T follicular helper cell (primary cell): ENCODE results near the gene DARS2.
"Not testable (repeated sequence)": the region's sequence is repeated elsewhere in the genome, so short reads cannot be mapped to it uniquely, and the experiment has no call there.

ENCODE experiments used
- DNase-seq: peaks from one replicate; pipeline ENCODE4 v3.0.0-alpha.2; 2020; ENCODE audit warnings: low read depth

The DARS2 gene

DNA sequence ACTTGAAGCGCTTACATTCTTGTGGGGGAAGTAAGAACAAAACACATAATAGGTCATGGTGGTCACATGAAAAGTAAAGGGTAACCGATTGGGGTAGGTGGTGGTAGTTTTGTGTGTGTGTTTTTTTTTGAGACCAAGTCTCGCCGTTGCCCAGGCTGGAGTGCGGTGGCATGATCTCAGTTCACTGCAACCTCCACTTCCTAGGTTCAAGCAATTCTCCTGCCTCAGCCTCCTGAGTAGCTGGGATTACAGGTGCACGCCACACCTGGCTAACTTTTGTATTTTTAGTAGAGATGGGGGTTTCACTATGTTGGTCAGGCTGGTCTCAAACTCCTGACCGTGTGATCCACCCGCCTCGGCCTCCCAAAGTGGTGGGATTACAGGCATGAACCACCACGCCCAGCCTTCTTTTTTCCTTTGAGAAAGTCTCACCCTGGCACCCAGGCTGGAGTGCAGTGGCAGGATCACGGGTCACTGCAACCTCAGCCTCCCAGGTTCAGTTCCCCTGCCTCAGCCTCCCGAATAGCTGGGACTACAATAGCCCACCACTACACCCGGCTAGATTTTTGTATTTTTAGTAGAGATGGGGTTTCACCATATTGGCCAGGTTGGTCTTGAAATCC is 37.8 kb downstream of the DARS2 start:
- DNase-seq: not testable (repeated sequence)

DNA sequence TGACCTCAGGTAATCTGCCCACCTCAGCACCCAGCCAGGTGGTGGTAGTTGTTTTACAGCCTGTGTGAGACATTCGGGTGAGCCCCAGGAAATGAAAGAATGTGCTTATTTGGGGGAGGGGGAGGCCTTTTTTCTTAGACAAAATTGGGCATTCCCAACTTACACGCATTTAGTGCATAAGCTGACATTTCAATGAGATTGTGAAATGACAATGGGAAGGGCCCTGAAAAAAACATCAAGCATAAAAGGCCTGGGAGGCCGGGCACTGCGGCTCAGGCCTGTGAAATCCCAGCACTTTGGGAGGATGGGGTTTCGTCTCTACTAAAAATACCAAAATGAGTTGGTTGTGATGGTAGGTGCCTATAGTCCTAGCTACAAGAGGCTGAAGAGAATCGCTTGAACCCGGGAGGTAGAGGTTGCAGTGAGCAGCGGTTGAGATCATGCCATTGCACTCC is 38.3 kb downstream of the DARS2 start:
- DNase-seq: no peak

DNA sequence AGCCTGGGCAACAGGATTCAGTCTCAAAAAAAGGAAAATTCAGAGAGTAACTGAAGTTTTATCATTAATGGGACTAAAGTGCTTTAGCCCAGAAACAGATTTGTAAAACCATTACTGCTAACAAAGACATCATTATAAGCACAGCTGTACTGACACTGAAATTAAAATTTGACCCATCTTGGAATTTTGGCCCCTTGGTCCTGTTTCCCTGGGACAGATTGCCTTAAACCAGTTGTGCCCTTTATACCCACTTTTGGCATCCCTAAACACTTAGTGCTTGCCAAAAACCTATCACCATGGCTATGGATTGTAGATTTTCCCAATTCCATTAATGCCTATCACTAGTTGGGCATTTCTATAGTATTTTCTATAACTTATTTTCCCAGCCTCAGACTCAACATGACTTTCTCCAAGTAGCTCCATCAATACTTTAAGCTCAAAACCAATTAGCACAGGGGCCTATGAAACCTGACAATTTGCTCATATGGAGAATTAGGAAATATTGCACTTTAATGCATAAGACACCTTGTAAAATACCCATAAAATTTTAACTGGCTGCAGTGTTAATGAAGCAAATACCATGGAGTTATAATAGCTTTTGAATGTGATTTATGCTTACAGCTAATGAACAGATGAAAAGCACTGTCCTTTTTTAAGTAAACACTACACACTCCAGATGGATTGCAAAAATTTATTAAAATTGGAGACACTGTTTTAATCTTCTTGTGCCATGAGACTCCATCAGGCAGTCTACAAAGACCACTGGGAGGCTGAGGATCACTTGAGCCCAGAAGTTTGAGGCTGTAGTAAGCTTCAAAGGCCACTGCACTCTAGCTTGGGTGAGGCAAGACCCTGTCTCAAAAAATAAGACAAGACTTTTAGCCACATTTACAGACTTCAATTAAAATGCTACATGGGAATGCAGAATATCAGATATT is 39.0 kb downstream of the DARS2 start:
- no peak for DNase-seq

DNA sequence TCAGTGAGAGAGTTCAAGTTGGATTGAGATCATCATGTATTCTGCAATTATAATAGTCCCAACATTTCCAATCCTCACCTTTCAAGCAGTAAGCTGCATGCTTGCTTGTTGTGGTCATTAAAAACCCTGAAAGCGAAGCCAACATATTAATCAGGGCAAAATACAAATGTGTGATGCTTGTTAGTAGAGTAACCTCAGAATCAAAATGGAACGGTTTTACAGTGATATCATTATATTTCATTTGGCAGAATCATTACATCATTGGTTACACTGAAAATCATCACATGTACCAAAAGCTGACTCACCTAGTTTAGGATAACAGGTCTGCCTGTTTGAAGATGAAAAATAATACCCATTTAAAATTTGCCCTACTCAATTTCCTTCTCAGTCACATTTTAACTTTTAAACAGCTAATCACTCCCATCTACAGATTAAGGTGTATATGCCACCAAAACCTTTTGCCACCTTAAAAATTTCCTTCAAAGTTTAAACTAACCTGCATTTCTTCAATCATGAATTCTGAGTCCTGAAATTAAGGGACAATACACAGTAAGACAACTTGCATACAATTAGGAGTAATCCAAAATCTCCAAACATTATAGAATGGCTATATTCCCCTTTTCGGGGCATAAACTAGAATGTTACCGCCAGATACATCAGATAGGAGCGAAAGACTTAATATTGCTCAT is 39.9 kb downstream of the DARS2 start:
- no peak for DNase-seq

DNA sequence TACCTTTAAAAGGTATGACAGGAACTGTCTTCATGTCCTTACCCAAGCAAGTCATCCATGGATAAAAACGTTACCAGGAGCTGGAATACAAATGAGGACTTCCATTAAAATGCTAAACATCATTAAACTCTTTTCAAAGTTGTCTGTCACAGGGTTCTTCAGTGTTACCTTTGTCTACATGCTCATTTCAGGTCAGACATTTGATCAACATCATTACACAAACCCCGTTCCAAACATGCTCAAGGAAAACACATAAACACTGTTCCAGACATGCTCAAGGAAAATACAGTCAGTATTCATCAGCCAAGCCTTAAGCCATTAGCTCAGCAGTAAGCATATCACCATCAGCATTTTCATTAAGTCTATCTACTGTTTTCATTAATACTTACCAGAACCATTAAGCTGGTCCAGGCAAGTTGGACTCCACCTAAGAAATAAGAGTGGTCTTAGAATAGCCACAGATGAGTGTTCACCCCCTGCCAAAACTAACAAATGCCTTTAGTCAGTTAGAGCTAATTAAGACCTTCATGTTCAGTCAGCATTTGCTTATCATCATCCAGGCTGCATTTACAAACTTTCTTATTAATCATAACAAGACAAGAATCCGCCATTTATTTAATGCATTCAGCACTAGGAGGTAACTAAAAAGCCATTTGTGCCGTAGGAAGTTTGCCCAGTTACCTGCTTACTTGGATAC is 41.1 kb downstream of the DARS2 start:
- DNase-seq: no peak

DNA sequence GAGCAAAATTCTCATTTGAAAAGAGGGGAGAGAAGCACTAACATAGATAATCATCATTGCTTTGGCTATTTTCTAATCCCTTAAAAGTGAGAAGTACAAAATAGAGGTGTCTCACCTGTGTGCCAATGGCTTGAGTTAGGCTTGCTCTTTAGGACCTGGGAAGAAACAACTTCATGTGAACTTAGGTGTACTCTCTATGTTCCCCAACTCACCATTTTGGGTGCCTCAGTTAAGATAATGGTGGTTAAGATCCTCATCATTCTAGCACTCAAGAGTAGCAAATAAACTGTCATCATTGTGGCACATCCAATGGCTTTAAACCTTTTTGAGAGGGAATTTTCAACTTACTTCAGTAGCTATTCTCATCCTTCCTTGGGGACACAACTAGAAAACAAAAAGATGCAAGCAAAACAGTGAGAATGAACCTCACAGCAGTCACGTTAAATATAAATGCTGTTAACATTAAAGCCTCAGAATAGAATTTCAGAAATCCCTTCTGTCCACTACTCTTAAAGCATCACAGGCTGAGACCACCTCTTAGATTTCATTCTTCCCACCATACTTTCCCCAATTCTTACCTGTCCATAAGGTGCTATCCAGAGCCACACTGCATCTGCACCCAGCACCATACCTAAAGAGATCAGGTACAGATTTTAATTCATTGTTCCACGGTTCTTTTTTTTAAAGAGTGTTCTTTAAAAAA is 42.1 kb downstream of the DARS2 start:
- no peak for DNase-seq

DNA sequence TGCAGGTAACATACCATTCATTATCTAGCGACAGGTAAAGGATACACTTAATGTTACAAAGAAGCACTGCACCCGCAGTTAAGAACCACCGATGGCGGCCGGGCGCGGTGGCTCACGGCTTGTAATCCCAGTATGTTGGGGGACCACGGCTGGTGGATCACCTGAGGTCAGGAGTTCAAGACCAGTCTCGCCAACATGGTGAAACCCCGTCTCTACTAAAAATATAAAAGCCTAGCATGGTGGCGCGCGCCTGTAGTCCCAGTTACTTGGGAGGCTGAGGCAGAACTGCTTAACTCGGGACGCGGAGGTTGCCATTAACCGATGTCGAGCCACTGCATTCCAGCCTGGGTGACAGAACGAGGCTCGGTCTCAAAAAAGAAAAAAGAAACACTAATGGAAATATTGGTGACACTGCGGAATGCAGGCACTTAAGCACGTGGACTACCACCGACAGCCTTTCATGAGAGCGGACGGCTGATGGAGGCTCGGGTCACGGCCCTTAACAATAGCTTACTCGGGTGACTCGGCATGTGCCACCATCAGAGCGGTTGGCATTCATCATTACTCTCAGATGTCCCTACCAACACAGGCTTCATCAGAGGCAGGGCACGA is 42.8 kb downstream of the DARS2 start:
- no peak for DNase-seq

DNA sequence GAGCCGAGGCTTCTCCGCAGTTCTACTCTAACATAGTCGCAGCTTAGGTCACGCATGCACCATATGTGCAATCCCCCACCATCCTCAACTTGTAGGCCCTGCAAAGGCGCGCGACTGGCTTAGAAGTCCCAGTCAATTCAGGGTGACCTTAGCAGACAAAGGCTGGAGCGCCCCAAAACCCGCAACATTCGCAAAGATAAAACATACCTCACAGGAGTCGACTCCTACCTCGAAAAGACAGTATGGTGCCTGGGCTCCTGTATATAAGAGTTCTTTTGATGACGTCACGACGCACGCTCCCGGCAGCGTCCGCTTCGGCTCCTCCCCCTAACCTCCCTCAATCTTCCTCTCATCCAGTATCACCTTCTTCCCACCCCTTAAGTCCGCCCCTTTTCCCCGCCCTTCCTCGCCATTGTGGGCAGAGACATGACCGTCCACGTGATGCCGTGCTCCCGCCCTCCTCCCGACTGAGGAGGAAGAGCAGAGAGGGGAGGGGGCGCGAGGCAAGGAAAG is 43.3 kb downstream of the DARS2 start, which contains the start of gene GAS5:
Gene GAS5, minus strand, starts transcription at position 237 of the 513 bp plus-strand sequence.
- DNase-seq: peak; percentile 99

DNA sequence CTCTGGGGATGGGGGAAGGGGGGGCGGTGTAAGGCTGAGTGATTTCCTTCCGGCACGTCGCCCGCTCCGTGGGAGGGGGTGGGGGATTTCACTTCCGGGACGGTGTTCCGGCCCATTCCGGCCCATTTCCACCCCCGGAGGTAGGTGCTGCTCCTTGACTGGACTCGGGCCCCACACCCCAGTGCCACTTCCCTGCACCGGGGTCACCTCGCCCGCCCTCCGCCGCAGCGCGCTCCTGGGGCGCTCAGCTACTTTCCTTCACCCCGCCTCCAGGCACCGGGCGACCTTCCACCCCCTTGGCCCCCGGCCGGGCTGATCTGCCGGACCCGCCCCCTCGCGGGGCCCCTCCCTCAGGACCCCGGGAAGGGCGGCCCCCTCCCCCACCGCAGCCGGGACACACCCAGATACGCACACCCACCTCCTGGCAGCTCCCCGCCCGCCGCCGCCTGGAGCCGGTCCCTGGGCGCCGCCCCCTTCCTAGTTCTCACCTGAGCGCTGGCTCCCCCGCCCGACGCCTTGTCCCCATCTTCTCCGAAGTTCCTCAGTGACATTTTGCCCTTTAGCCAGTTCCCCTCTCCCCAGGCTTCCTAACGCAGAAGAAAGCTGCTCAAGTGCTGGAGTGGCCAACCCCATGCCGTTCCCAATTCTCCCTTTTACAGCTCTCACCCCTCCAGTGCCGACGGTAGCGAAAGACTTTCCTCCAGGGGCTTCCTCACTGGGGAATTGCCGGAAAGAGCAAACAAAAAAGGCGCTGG is 44.0 kb downstream of the DARS2 start, which contains the start of gene ZBTB37:
Gene ZBTB37, plus strand, starts transcription at position 115 of the 755 bp plus-strand sequence. CDS start 1,846 bp downstream, outside the sequence.
- peak; percentile 84 for DNase-seq

DNA sequence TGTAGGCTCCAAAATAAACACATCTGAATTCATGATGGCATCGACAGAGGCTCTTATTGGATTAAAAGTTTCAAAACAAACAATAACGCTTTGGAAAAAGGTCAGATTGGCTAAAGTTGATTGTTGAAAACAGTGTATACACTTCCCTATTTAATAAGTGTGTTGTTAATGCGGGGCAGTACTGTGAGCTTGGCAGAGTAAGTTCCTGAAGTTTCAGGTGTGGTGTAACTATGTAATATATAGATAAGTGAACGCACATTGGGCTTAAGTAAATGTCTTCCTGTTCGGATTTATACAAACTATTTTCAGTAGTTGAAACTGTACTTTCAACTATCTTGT is 44.5 kb downstream of the DARS2 start:
- no peak for DNase-seq

DNA sequence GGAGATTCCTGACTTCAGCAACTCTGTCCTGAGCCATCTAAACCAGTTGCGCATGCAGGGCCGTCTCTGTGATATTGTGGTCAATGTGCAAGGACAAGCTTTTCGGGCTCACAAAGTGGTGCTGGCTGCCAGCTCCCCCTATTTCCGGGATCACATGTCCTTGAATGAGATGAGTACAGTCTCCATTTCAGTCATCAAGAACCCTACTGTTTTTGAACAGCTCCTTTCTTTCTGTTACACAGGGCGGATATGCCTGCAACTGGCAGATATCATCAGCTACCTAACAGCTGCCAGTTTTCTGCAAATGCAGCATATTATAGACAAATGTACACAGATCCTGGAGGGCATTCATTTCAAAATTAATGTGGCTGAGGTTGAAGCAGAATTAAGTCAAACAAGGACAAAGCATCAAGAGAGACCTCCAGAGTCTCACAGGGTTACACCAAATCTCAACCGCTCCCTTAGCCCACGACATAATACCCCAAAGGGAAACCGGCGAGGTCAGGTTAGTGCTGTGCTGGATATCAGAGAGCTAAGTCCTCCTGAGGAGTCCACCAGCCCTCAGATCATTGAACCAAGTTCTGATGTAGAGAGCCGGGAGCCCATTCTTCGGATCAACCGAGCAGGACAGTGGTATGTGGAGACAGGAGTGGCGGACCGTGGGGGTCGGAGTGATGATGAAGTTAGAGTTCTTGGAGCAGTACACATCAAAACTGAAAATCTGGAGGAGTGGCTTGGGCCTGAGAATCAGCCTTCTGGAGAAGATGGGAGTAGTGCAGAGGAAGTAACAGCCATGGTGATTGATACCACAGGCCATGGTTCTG is 46.0 kb downstream of the DARS2 start:
- DNase-seq: no peak

DNA sequence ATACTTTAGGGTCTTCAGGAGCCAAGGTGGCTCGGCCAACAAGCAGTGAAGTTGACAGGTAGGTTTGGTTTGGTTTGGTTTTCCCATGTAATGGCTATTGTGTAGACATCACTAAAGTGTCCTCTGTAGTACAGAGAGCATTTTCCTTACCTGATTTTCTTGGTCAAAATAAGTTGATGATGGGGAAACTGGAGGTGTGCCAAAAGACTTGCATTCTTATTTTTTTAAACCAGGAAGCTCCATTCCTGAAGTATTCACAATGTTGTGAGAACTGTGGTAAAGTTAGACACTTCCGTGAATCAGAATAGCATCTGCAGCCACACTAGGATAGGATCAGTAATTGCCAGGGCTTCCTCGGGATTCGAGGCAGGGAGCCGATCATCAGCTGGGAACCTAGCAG is 46.6 kb downstream of the DARS2 start:
- DNase-seq: no peak

DNA sequence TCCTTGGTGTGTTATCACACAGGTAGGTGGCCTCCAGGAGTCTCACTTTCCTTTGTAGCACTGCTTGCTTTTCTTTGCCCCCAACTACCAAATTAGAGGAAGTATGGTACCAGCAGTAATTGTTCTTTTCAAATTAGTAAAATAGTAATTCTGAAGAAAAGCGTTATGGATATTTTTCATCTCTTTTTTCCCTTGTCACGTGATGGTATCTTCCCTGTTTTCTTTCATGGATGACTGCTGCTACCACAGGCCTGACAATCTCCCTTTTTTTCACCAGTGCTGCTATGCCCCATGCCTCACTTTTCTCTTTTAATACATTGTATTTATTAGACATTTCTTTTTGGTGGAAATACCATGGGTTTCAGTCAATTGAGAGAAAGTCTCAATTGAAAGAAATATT is 47.0 kb downstream of the DARS2 start:
- DNase-seq: no peak

DNA sequence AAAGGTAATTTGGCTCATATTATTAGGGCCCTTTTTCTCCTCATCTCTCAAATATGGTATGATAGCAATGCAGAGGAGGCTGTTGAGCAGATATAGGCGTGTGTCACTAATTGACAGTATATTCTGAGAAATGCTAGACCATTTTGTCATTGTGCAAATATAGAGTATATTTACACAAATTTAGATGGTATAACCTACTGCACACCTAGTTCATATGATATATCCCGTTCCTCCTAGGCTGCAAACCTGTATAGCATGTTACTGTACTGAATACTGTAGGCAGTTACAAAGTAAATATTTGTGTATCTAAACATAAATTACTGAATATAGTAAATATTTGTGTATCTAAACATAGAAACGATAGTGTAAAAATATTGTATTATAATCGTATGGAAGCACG is 52.3 kb downstream of the DARS2 start:
- no peak for DNase-seq

DNA sequence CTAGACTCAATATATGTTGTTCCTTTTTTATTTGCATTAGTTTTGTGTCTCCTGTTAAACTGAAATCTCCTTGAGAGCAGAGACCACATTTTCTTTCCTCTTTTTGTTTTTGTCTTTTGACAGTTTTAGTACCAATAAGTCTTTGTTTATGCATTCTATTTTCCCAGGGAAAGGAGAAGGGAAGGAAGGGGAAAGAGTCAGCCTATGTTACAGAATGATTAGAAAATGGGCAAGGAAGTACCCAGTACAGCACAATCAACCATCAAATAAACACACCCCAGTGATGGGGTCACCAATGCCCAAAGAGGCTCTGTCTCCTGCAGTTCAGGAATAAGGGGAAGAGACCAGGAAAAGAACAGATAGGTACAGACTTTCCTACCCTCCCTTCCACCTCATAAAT is 53.8 kb downstream of the DARS2 start:
- DNase-seq: no peak

DNA sequence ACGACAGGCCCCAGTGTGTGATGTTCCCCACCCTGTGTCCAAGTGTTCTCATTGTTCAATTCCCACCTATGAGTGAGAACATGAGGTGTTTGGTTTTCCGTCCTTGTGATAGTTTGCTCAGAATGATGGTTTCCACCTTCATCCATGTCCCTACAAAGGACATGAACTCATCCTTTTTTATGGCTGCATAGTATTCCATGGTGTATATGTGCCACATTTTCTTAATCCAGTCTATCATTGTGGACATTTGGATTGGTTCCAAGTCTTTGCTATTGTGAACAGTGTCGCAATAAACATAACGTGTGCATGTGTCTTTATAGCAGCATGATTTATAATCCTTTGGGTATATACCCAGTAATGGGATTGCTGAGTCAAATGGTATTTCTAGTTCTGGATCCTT is 56.6 kb downstream of the DARS2 start:
- DNase-seq: not testable (repeated sequence)

DNA sequence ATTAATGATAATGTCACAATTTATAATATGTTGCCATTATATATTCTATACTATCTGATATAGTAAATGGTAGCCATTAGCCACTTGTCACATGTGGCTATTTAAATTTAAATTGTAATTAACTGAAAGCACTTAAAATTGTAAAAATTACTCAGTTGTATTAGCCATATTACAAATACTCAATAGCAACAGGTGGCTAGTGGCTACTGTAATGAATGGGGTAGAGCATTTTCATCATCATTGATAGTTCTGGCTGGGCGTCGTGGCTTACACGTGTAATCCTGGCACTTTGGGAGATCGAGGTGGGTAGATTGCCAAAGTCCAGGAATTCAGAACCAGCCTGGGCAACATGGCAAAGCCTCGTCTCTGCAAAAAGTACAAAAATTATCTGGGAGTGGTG is 60.2 kb downstream of the DARS2 start:
- no peak for DNase-seq

DNA sequence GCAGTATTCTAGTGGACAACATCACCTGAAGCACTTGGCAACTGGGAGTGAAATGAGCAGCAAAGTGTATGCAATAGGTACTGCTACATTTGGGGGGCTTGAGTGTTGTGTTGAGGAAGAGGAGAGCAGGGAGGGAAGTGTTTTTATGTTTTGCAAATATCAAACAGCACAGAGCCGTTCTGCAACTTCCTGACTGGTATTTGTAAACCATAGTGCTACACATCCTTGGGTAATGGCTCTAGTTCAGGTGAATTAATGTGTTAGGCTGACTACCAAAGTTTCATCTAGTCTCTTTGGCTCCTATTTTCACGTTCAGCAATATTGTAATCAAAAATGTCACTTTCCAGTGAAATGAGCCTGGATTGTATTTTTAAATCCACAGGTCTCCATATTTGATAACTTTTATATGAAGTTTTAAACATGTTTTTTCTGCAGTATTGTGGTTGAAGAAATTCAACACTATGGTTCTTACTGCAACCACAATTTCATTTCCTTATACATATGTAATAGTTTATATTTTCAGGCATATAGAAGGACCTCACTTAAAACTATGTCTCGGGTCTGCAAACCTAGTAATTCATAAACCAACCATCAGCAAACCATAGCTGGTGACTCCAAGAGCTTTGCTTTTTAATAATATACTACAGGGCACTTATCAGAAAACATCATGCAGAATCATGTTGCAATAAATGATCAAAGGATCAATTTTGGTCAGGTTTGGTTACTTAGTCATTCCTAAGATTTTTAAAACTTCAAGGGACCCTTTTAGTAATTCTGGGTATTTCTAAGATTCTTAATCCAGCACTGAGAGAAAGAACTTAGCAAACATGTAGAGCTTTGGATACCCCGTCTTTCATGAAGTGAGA is 62.5 kb downstream of the DARS2 start:
- DNase-seq: no peak
